Naive B cell (primary cell): Measurements from ENCODE around the gene WTAP. TPM values are rescaled to one million over a fixed set of nuclear protein-coding genes. Genes with fewer than 3 reads are reported as not detected.

ENCODE experiments used
- ATAC-seq, 2 donors: fragments of 150-1000 bp; cut with Tn5 transposase; 2 replicates each; pipeline ENCODE4 v1.10.0; 2021; ENCODE audit warnings: low read depth in 2 of 2, mild to moderate bottlenecking in 2 of 2, moderate library complexity in 2 of 2
- DNase-seq: peaks from one replicate; pipeline ENCODE4 v3.0.0; 2022
- H3K27ac Mint-ChIP-seq, 6 donors: one replicate each; pipeline ENCODE4 v1.8.0; 2020 to 2022; ENCODE audit warnings: mild to moderate bottlenecking in 6 of 6, mixed read lengths in 6 of 6, moderate library complexity in 5 of 6, inconsistent platforms in 2 of 6
- H3K27me3 Mint-ChIP-seq, 3 donors: one replicate each; pipeline ENCODE4 v1.8.0; 2021 to 2022; ENCODE audit warnings: mixed read lengths in 3 of 3, mild to moderate bottlenecking in 1 of 3
- H3K36me3 Mint-ChIP-seq, 2 donors: one replicate each; pipeline ENCODE4 v1.8.0; 2020 to 2022; ENCODE audit warnings: mixed read lengths in 2 of 2, inconsistent platforms in 1 of 2, mild to moderate bottlenecking in 1 of 2
- H3K4me1 Mint-ChIP-seq, 3 donors: one replicate each; pipeline ENCODE4 v1.8.0; 2020 to 2022; ENCODE audit warnings: mixed read lengths in 3 of 3, inconsistent platforms in 1 of 3, mild to moderate bottlenecking in 1 of 3, moderate library complexity in 1 of 3
- H3K4me3 Mint-ChIP-seq, 8 donors: one replicate each; pipeline ENCODE4 v1.8.0; 2020 to 2022; ENCODE audit warnings: mild to moderate bottlenecking in 8 of 8, mixed read lengths in 8 of 8, moderate library complexity in 8 of 8, inconsistent platforms in 2 of 8
- H3K9me3 Mint-ChIP-seq, 7 donors: one replicate each; pipeline ENCODE4 v1.8.0; 2020 to 2022; ENCODE audit warnings: mixed read lengths in 7 of 7, mild to moderate bottlenecking in 5 of 7, inconsistent platforms in 2 of 7, moderate library complexity in 1 of 7
- polyA plus RNA-seq, 6 donors: library from polyadenylated mRNA; unstranded; fragments of 300-500 nt; fragmentation: Illumina TruSeq; gene quantifications; one replicate each; pipeline ENCODE4 v1.2.3, GENCODE V29; 2021; ENCODE audit warnings: low read depth in 6 of 6

Gene WTAP
- polyA plus RNA-seq, 6 donors from 2014 or later = 142 to 203 (median 152) TPM

- H3K27ac Mint-ChIP-seq = no peak overlapping the region
- no peaks in the 10 kb centered on the region for H3K27me3 Mint-ChIP-seq
- H3K4me3 Mint-ChIP-seq = peak overlapping the region in 1 of 8 donors; percentile 4
- DNase-seq = no peak
- peaks cover 0 to 12% of the 10 kb centered on the region in 2 donors for H3K36me3 Mint-ChIP-seq
- no peaks in the 10 kb centered on the region for H3K9me3 Mint-ChIP-seq
- peaks cover 11 to 32% (median 15%) of the 10 kb centered on the region in 3 donors for H3K4me1 Mint-ChIP-seq
- no peak for ATAC-seq
Measured at GRCh38 chr6:159797554-159797953, 70.2 kb downstream of the WTAP start.

GRCh38 chr6:159800141-159800865 lies 73.0 kb downstream of the WTAP start, which contains the start of gene PNLDC1:
PNLDC1 (plus strand) TSS chr6:159800276; CDS start chr6:159800308, 32 bp downstream.
- Mint-ChIP-seq H3K36me3 (peaks cover 0 to 12% of the 10 kb centered on the region in 2 donors), H3K4me1 (peaks cover 7 to 17% (median 11%) of the 10 kb centered on the region in 3 donors), H3K27me3 (no peaks in the 10 kb centered on the region), H3K27ac (peak within 1 kb of the TSS in 3 of 6 donors; percentile 60 to 73 (median 69)), H3K9me3 (no peaks in the 10 kb centered on the region), H3K4me3 (no peak within 1 kb of the TSS)
- no peak for ATAC-seq
- no peak for DNase-seq

GRCh38 chr6:159801935-159802334 lies 74.6 kb downstream of the WTAP start:
- H3K36me3 Mint-ChIP-seq = peaks cover 0 to 12% of the 10 kb centered on the region in 2 donors
- DNase-seq = no peak
- no peak for ATAC-seq
- peak overlapping the region in 1 of 6 donors; percentile 20 for H3K27ac Mint-ChIP-seq
- peaks cover 5 to 12% (median 7%) of the 10 kb centered on the region in 3 donors for H3K4me1 Mint-ChIP-seq
- H3K9me3 Mint-ChIP-seq = no peaks in the 10 kb centered on the region
- no peak overlapping the region for H3K4me3 Mint-ChIP-seq
- H3K27me3 Mint-ChIP-seq = no peaks in the 10 kb centered on the region

- no peak for DNase-seq
- H3K27me3 Mint-ChIP-seq = no peaks in the 10 kb centered on the region
- no peak overlapping the region for H3K27ac Mint-ChIP-seq
- H3K4me1 Mint-ChIP-seq = peaks cover 0 to 3% (median 1%) of the 10 kb centered on the region in 3 donors
- H3K9me3 Mint-ChIP-seq = no peaks in the 10 kb centered on the region
- no peaks in the 10 kb centered on the region for H3K36me3 Mint-ChIP-seq
- H3K4me3 Mint-ChIP-seq = no peak overlapping the region
- ATAC-seq = no peak
Measured at GRCh38 chr6:159804504-159804903, 77.2 kb downstream of the WTAP start.

- H3K36me3 Mint-ChIP-seq = no peaks in the 10 kb centered on the region
- no peak overlapping the region for H3K4me3 Mint-ChIP-seq
- DNase-seq (no peak), ATAC-seq (no peak)
- H3K27me3 Mint-ChIP-seq = no peaks in the 10 kb centered on the region
- H3K4me1 Mint-ChIP-seq = peaks cover 0 to 5% (median 2%) of the 10 kb centered on the region in 3 donors
- no peaks in the 10 kb centered on the region for H3K9me3 Mint-ChIP-seq
- H3K27ac Mint-ChIP-seq = peak overlapping the region in 1 of 6 donors; percentile 81
Measured at GRCh38 chr6:159805440-159806020, 78.2 kb downstream of the WTAP start.

Other genes starting within 250 kb of the WTAP start
- 10 to 100 TPM; 74.3 to 99.4 (median 83.2) TPM for gene SOD2, start 34.3 kb upstream of the WTAP start, polyA plus RNA-seq
- 10 to 100 TPM; 20.8 to 39.8 (median 27.8) TPM for gene ACAT2, start 34.5 kb downstream of the WTAP start, polyA plus RNA-seq
- 10 to 100 TPM; 69.6 to 86.2 (median 73.3) TPM for gene TCP1, start 62.1 kb downstream of the WTAP start, polyA plus RNA-seq
- gene MRPL18, start 63.0 kb downstream of the WTAP start, polyA plus RNA-seq = 100 to 1,000 TPM in 2 of 6 donors, 10 to 100 TPM in 4; 51.6 to 124 (median 86.4) TPM
- not detected for gene PNLDC1, start 72.8 kb downstream of the WTAP start, polyA plus RNA-seq
- not detected for gene MAS1, start 163.5 kb downstream of the WTAP start, polyA plus RNA-seq
- gene IGF2R, start 241.6 kb downstream of the WTAP start, polyA plus RNA-seq = 10 to 100 TPM in 1 of 6 donors, 1 to 10 TPM in 5; 2.3 to 12.1 (median 7.0) TPM